Measurements from ENCODE around the gene SYT2.

DNA sequence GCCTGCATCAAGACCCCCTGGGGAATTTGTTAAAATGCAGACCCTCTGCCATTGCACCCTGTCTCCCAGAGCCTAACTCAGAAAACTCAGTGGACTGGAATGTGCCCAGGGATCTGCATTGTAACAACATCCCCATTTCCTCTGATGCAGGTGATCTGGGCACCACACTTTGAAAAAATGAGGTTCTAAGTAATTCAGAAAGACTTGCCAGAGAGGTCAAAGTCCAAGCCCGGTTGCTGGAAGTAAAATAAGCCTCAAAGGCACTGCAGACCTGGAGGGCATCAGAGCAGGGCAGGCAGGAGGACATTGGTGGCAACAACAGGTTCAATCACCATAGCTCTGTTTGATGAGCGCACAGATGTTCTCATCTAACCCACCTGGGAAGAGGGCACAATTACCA, 90.7 kb downstream of the SYT2 start:
- TF ChIP-seq, protein P1, sequence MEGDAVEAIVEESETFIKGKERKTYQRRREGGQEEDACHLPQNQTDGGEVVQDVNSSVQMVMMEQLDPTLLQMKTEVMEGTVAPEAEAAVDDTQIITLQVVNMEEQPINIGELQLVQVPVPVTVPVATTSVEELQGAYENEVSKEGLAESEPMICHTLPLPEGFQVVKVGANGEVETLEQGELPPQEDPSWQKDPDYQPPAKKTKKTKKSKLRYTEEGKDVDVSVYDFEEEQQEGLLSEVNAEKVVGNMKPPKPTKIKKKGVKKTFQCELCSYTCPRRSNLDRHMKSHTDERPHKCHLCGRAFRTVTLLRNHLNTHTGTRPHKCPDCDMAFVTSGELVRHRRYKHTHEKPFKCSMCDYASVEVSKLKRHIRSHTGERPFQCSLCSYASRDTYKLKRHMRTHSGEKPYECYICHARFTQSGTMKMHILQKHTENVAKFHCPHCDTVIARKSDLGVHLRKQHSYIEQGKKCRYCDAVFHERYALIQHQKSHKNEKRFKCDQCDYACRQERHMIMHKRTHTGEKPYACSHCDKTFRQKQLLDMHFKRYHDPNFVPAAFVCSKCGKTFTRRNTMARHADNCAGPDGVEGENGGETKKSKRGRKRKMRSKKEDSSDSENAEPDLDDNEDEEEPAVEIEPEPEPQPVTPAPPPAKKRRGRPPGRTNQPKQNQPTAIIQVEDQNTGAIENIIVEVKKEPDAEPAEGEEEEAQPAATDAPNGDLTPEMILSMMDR (IDR thresholded peaks at IDR 0.05; ENCODE audit: low read depth, low read length, poor library complexity, severe bottlenecking): no peak
- no peak for TF ChIP-seq EZH2phosphoT487 (IDR thresholded peaks at IDR 0.05; ENCODE audit: borderline replicate concordance, low read length)

All from DOHH2 (cell line).